NT2/D1 (cell line): ENCODE results near the gene SLC6A9.

ENCODE experiments used
- DNase-seq: peaks from one replicate; pipeline ENCODE4 v3.0.0-alpha.2; 2011; ENCODE audit warnings: low read depth, low spot score
- H3K27me3 ChIP-seq: 2 replicates; pipeline ENCODE4 v1.6.0; 2011; ENCODE audit warnings: mild to moderate bottlenecking; ENCODE audit not compliant: insufficient read length, insufficient read depth
- H3K36me3 ChIP-seq: 2 replicates; pipeline ENCODE4 v1.6.1; 2011; ENCODE audit warnings: mild to moderate bottlenecking, low read length, mixed read lengths; ENCODE audit not compliant: insufficient read depth, insufficient read length
- H3K4me1 ChIP-seq: 2 replicates; pipeline ENCODE4 v1.5.1; 2011; ENCODE audit not compliant: insufficient read depth, insufficient read length
- H3K4me3 ChIP-seq: 2 replicates; pipeline ENCODE4 v1.5.1; 2011; ENCODE audit warnings: low read depth; ENCODE audit not compliant: insufficient read length
- H3K9ac ChIP-seq: 2 replicates; pipeline ENCODE4 v1.6.0; 2011; ENCODE audit warnings: low read depth; ENCODE audit not compliant: insufficient read length
- H3K9me3 ChIP-seq: 2 replicates; pipeline ENCODE4 v1.5.1; 2011; ENCODE audit warnings: mild to moderate bottlenecking, low read length; ENCODE audit not compliant: insufficient read depth
- SUZ12 ChIP-seq: IDR thresholded peaks from 2 replicates; pipeline ENCODE4 v1.6.1; 2011; ENCODE audit not compliant: insufficient read length, insufficient read depth; ENCODE audit errors: extremely low read depth
- YY1 ChIP-seq: IDR thresholded peaks from 2 replicates; pipeline ENCODE4 v1.6.1; 2011; ENCODE audit not compliant: insufficient read length, insufficient read depth
- ZNF274 ChIP-seq: IDR thresholded peaks from 2 replicates; pipeline ENCODE4 v1.6.1; 2011; ENCODE audit warnings: mild to moderate bottlenecking, low read depth, low read length

The SLC6A9 gene

DNA sequence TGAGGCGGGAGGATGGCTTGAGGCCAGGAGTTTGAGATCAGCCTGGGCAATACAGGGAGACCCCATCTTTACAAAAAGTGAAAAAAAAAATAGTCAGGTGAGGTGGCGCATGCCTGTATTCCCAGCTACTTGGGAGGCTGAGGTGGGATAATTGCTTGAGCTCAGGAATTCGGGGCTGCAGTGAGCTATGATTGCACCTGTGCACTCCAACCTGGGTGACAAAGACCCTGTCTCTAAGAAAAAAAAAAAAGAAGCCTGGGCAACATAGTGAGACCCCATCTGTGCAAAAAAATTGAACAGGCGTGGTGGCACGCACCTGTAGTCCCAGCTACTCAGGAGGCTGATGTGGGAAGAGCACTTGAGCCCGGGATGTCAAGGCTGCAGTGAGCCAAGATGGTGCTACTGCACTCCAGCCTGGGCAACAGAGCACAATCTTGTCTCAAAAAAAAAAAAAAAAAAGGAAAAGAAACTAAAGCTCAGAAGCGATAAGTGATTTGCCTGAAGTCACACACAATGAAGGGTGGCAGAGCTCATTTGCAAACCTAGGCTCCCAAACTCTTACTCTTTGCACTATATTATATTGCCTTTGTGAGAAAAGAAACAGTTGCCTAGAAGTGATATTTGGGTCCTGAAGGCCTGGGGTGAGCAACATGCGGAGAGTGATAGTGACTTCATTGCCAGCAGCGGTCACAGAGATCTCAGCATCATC, 37.9 kb downstream of the SLC6A9 start:
- Histone ChIP-seq H3K4me1 (peaks cover 31% of the 10 kb centered on the region), H3K9ac (no peak overlapping the region), H3K9me3 (no peaks in the 10 kb centered on the region), H3K36me3 (peaks cover 20% of the 10 kb centered on the region), H3K27me3 (no peaks in the 10 kb centered on the region), H3K4me3 (no peak overlapping the region)
- DNase-seq = no peak
- TF ChIP-seq YY1 (no peak), SUZ12 (no peak), ZNF274 (no peak)

GRCh38 chr1:43992232-43992995, 38.8 kb downstream of the SLC6A9 start:
- Histone ChIP-seq H3K9ac (peak overlapping the region; percentile 91), H3K27me3 (no peaks in the 10 kb centered on the region), H3K9me3 (no peaks in the 10 kb centered on the region), H3K4me1 (peaks cover 23% of the 10 kb centered on the region), H3K36me3 (peaks cover 21% of the 10 kb centered on the region), H3K4me3 (peak overlapping the region; percentile 79)
- TF ChIP-seq SUZ12 (no peak), ZNF274 (no peak), YY1 (no peak)
- DNase-seq = no peak

DNA sequence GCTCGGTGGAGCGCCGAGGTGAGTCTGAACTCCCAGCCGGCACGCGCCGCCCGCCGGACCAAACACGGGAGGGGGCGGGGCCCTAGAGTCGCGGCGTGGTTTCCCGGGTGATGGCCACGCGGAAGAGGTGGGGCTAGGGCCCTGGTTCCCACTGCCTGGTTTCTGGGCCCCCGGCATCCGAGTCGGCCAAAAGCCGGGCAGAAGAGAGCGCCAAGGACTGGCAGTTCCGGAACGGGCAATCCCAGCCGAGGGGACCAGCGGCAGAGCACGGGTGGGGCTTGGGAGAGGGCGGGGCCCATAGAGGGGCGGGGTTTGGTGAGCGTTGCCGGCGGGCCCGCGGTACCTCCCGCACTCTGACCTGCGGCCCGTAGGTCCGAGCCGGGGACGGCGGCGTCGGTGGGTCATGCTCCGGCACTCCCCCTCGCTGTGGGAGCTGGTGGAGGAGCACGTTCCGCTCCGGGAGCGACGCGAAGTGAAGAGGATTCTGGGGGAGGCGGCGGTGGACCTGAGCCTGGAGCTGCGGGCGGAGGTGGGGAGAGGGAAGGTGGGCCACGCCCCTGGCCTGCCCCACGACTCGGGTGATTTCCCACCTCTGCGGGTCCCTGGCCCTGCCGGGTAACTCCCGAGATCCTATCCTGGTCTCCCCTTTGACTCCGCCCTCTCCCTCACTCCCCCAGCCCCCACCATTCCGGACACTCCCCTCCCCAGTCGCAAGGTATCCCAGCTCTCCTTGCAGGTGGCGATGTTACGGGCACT, 39.6 kb downstream of the SLC6A9 start, which contains the start of gene CCDC24:
CCDC24 (plus strand) TSS at position 124 of the 756 bp plus-strand sequence; CDS start at position 404, 280 bp downstream.
- H3K9me3 ChIP-seq = no peaks in the 10 kb centered on the region
- peaks cover 27% of the 10 kb centered on the region for H3K36me3 ChIP-seq
- TF ChIP-seq YY1 = no peak
- no peak for TF ChIP-seq SUZ12
- no peak for TF ChIP-seq ZNF274
- peak within 1 kb of the TSS; percentile 91 for H3K9ac ChIP-seq
- peak within 1 kb of the TSS; percentile 79 for H3K4me3 ChIP-seq
- no peaks in the 10 kb centered on the region for H3K27me3 ChIP-seq
- no peak for DNase-seq
- peaks cover 18% of the 10 kb centered on the region for H3K4me1 ChIP-seq

- H3K27me3 ChIP-seq = no peaks in the 10 kb centered on the region
- DNase-seq = no peak
Observed at GRCh38 chr1:43991200-43991475, 40.1 kb downstream of the SLC6A9 start.

DNA sequence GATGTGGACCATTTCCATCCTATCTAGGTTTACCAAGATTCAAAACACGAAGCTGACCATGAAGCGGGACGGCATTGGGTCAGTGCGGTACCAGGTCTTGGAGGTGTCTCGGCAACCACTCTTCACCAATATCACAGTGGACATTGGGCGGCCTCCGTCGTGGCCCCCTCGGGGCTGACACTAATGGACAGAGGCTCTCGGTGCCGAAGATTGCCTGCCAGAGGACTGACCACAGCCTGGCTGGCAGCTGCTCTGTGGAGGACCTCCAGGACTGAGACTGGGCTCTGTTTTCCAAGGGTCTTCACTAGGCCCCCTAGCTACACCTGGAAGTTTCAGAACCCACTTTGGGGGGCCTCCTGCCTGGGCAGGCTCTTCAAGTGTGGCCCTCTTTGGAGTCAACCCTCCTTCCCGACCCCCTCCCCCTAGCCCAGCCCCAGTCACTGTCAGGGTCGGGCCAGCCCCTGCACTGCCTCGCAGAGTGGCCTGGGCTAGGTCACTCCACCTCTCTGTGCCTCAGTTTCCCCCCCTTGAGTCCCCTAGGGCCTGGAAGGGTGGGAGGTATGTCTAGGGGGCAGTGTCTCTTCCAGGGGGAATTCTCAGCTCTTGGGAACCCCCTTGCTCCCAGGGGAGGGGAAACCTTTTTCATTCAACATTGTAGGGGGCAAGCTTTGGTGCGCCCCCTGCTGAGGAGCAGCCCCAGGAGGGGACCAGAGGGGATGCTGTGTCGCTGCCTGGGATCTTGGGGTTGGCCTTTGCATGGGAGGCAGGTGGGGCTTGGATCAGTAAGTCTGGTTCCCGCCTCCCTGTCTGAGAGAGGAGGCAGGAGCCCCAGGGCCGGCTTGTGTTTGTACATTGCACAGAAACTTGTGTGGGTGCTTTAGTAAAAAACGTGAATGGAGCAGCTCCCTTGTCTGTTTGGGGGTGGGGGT, 40.7 kb downstream of the SLC6A9 start:
- TF ChIP-seq YY1 (no peak), ZNF274 (no peak), SUZ12 (no peak)
- peaks cover 18% of the 10 kb centered on the region for H3K4me1 ChIP-seq
- peak overlapping the region; percentile 79 for H3K4me3 ChIP-seq
- no peak for DNase-seq
- H3K27me3 ChIP-seq = no peaks in the 10 kb centered on the region
- H3K36me3 ChIP-seq = peaks cover 31% of the 10 kb centered on the region
- H3K9ac ChIP-seq = peak overlapping the region; percentile 91
- no peaks in the 10 kb centered on the region for H3K9me3 ChIP-seq

More at GRCh38 chr1:43991200-43991475, 40.1 kb downstream of the SLC6A9 start:
- TF ChIP-seq SUZ12 (no peak), ZNF274 (no peak), YY1 (no peak)
- peaks cover 18% of the 10 kb centered on the region for H3K4me1 ChIP-seq
- H3K4me3 ChIP-seq = peak overlapping the region; percentile 79
- H3K9ac ChIP-seq = peak overlapping the region; percentile 91
- H3K9me3 ChIP-seq = no peaks in the 10 kb centered on the region
- H3K36me3 ChIP-seq = peaks cover 31% of the 10 kb centered on the region

DNA sequence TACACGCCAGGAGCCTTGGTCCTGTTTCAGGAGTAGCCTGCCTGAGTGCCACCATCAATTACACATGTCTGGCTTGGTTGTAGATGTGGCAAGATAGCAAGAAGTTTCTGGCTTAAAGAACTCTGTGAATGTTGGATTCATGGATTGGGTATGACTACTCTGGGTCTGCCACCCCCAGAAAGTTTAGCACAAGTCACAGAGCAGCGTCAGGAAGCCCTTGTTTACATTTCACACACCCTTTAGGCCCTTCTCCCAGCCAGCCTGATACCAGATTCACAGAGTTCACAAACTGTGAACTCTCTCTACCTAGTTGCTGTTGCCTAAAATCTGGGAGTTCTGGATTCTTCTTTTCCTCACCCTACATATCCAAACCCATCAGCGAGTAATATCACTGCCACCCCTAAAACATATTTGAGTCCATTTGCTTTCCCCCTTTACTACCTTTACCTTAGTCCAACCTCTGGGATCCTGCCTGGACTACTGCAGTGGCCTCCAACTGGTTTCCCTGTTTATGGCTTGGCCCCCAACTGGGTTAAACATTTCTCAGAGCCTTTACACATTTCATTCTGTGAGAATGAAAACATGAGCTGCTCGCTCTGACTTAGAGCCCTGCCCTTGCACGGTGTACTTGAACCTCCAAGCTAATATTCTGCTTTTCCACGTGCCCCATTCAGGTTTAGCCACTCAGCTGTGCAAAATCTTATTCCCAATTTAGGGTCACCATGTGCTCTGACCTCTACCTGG, 43.9 kb downstream of the SLC6A9 start:
- H3K4me3 ChIP-seq = no peak overlapping the region
- peaks cover 10% of the 10 kb centered on the region for H3K4me1 ChIP-seq
- no peak for DNase-seq
- TF ChIP-seq SUZ12 (no peak), YY1 (no peak), ZNF274 (no peak)
- peak overlapping the region; percentile 11 for H3K9ac ChIP-seq
- peaks cover 62% of the 10 kb centered on the region for H3K36me3 ChIP-seq
- no peaks in the 10 kb centered on the region for H3K9me3 ChIP-seq
- no peaks in the 10 kb centered on the region for H3K27me3 ChIP-seq
